ENCODE results near the gene FUOM. TPM values are rescaled to one million over a fixed set of nuclear protein-coding genes. Genes with fewer than 3 reads are reported as not detected.

FUOM gene
- polyA plus RNA-seq, 1 of the 3 experiments (the other 2 are of a cell fraction), result 32.5 TPM

GRCh38 chr10:133383551-133383950, 25.7 kb upstream of the FUOM start (continued):
- no peak for TF ChIP-seq TCF12 (IDR thresholded peaks at IDR 0.05)
- TF ChIP-seq, protein P1, sequence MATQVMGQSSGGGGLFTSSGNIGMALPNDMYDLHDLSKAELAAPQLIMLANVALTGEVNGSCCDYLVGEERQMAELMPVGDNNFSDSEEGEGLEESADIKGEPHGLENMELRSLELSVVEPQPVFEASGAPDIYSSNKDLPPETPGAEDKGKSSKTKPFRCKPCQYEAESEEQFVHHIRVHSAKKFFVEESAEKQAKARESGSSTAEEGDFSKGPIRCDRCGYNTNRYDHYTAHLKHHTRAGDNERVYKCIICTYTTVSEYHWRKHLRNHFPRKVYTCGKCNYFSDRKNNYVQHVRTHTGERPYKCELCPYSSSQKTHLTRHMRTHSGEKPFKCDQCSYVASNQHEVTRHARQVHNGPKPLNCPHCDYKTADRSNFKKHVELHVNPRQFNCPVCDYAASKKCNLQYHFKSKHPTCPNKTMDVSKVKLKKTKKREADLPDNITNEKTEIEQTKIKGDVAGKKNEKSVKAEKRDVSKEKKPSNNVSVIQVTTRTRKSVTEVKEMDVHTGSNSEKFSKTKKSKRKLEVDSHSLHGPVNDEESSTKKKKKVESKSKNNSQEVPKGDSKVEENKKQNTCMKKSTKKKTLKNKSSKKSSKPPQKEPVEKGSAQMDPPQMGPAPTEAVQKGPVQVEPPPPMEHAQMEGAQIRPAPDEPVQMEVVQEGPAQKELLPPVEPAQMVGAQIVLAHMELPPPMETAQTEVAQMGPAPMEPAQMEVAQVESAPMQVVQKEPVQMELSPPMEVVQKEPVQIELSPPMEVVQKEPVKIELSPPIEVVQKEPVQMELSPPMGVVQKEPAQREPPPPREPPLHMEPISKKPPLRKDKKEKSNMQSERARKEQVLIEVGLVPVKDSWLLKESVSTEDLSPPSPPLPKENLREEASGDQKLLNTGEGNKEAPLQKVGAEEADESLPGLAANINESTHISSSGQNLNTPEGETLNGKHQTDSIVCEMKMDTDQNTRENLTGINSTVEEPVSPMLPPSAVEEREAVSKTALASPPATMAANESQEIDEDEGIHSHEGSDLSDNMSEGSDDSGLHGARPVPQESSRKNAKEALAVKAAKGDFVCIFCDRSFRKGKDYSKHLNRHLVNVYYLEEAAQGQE (IDR thresholded peaks at IDR 0.05; ENCODE audit: low read depth, low read length), result no peak
- TF ChIP-seq YY1 (IDR thresholded peaks at IDR 0.05; ENCODE audit: low read depth), result no peak

GRCh38 chr10:133381036-133381435, 23.2 kb upstream of the FUOM start:
- Histone ChIP-seq H3K27ac (ENCODE audit: low read depth in 2 of 2, low read length in 1 of 2) (no peak overlapping the region), H3F3A (replicated peaks; ENCODE audit: insufficient read depth) (no peaks in the 10 kb centered on the region), H3K9ac (no peak overlapping the region), H3K4me1 (ENCODE audit: control insufficient read depth in 1 of 2, insufficient read depth in 2 of 2, low read depth in 1 of 2, low read length in 1 of 2) (peaks cover 0 to 15% of the 10 kb centered on the region in 2 experiments; a peak in 1 of 4 replicates), H3K27me3 (ENCODE audit: insufficient read depth) (no peaks in the 10 kb centered on the region), H3K9me2 (no peaks in the 10 kb centered on the region), H3K79me2 (ENCODE audit: insufficient read depth) (no peaks in the 10 kb centered on the region), H2AFZ (ENCODE audit: low read depth) (no peak overlapping the region), H3K9me3 (no peaks in the 10 kb centered on the region), H3K4me2 (no peak overlapping the region), H3K36me3 (replicated peaks in 1 of 2; ENCODE audit: control insufficient read depth in 1 of 2, insufficient read depth in 2 of 2, low read length in 1 of 2) (no peaks in the 10 kb centered on the region), H3K4me3 (ENCODE audit: low read depth in 2 of 2, low read length in 1 of 2) (no peak overlapping the region), H4K20me1 (ENCODE audit: insufficient read depth) (no peaks in the 10 kb centered on the region)
- ChIA-PET POLR2A (no interaction called here), CTCF (interaction anchor here (1.2 kb wide), 1 partner anchor 52 kb away, joined by 6 read pairs; no protein-coding TSS in a partner anchor)
- WGBS (ENCODE audit: low lambda C conversion rate), result 97% methylated on average over 5 of the region's 8 CpGs
- no peak for TF ChIP-seq RXRA (IDR thresholded peaks at IDR 0.05; ENCODE audit: borderline replicate concordance, low read depth)
- no peak for TF ChIP-seq NFIC (IDR thresholded peaks at IDR 0.05; ENCODE audit: borderline replicate concordance)
- no peak for TF ChIP-seq ELF1 (IDR thresholded peaks at IDR 0.05)
- no peak for TF ChIP-seq EP300 (IDR thresholded peaks at IDR 0.05; ENCODE audit: borderline replicate concordance in 1 of 2, low read depth in 1 of 2, low read length in 1 of 2)
- no peak for DNase-seq

DNA sequence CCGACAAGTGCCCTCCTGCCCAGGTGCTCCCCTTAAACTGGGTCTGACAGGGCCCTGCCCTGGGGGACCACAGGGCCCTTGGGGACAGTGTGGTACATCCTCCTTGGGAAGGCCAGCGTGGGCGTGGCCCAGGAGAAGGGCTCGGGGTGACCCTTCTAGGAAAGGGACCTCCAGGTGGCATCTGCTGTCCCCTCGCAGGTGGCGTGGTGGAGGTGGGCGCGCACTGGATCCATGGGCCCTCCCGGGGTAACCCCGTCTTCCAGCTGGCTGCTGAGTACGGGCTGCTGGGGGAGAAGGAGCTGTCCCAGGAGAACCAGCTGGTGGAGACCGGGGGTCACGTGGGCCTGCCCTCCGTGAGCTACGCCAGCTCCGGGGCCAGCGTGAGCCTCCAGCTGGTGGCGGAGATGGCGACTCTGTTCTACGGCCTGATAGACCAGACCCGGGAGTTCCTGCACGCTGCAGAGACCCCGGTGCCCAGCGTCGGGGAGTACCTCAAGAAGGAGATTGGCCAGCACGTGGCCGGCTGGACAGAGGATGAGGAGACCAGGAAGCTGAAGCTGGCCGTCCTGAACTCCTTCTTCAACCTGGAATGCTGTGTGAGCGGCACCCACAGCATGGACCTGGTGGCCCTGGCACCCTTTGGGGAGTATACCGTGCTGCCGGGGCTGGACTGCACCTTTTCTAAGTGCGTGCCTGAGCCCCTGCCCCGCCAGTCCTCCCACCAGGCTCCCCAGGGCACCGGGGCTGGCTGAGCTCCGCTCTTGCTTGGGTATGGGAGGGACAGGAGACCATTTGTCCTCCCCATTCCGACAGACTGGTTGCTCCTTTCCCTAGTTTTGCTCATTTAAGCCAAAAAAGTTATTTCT, 22.2 kb upstream of the FUOM start:
- H4K20me1 ChIP-seq (ENCODE audit: insufficient read depth), result no peaks in the 10 kb centered on the region
- peak overlapping the region; percentile 53; the same call in 1 of the 2 replicates for H3K9ac ChIP-seq
- no peak for DNase-seq
- H3K4me1 ChIP-seq (ENCODE audit: control insufficient read depth in 1 of 2, insufficient read depth in 2 of 2, low read depth in 1 of 2, low read length in 1 of 2), result peaks cover 0 to 15% of the 10 kb centered on the region in 2 experiments; a peak in 1 of 4 replicates
- no peaks in the 10 kb centered on the region for H3K36me3 ChIP-seq (replicated peaks in 1 of 2; ENCODE audit: control insufficient read depth in 1 of 2, insufficient read depth in 2 of 2, low read length in 1 of 2)
- no peaks in the 10 kb centered on the region for H3K79me2 ChIP-seq (ENCODE audit: insufficient read depth)
- no peak overlapping the region for H2AFZ ChIP-seq (ENCODE audit: low read depth)
- CTCF ChIA-PET, result interaction anchor here (1.1 kb wide), 1 partner anchor 51 kb away, joined by 4 read pairs; no protein-coding TSS in a partner anchor
- TF ChIP-seq RFX5 (IDR thresholded peaks at IDR 0.05; ENCODE audit: low read length) (no peak), ZBTB33 (IDR thresholded peaks at IDR 0.05; ENCODE audit: borderline replicate concordance, low read depth) (no peak), MXI1 (IDR thresholded peaks at IDR 0.05; ENCODE audit: low read depth, low read length) (no peak)
- no peak overlapping the region for H3K27ac ChIP-seq (ENCODE audit: low read depth in 2 of 2, low read length in 1 of 2)
- WGBS (ENCODE audit: low lambda C conversion rate), result 96% methylated on average over 16 of the region's 36 CpGs
- H3F3A ChIP-seq (replicated peaks; ENCODE audit: insufficient read depth), result no peaks in the 10 kb centered on the region
- H3K9me2 ChIP-seq, result no peaks in the 10 kb centered on the region
- H3K4me3 ChIP-seq (ENCODE audit: low read depth in 2 of 2, low read length in 1 of 2), result peak overlapping the region; percentile 59 to 69
- peak overlapping the region; percentile 84 for H3K4me2 ChIP-seq
- POLR2A ChIA-PET, result no interaction called here
- H3K27me3 ChIP-seq (ENCODE audit: insufficient read depth), result no peaks in the 10 kb centered on the region
- H3K9me3 ChIP-seq, result no peaks in the 10 kb centered on the region

All from SK-N-SH (cell line).